Glomerular visceral epithelial cell (primary cell): ENCODE measurements around the gene UBASH3B.
"Not testable (repeated sequence)": the region's sequence is repeated elsewhere in the genome, so short reads cannot be mapped to it uniquely, and the experiment has no call there.

Experiments
- DNase-seq: peaks from one replicate; pipeline ENCODE4 v3.0.0-alpha.2; 2016; ENCODE audit errors: extremely low spot score

UBASH3B gene, protein sequence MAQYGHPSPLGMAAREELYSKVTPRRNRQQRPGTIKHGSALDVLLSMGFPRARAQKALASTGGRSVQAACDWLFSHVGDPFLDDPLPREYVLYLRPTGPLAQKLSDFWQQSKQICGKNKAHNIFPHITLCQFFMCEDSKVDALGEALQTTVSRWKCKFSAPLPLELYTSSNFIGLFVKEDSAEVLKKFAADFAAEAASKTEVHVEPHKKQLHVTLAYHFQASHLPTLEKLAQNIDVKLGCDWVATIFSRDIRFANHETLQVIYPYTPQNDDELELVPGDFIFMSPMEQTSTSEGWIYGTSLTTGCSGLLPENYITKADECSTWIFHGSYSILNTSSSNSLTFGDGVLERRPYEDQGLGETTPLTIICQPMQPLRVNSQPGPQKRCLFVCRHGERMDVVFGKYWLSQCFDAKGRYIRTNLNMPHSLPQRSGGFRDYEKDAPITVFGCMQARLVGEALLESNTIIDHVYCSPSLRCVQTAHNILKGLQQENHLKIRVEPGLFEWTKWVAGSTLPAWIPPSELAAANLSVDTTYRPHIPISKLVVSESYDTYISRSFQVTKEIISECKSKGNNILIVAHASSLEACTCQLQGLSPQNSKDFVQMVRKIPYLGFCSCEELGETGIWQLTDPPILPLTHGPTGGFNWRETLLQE

DNA sequence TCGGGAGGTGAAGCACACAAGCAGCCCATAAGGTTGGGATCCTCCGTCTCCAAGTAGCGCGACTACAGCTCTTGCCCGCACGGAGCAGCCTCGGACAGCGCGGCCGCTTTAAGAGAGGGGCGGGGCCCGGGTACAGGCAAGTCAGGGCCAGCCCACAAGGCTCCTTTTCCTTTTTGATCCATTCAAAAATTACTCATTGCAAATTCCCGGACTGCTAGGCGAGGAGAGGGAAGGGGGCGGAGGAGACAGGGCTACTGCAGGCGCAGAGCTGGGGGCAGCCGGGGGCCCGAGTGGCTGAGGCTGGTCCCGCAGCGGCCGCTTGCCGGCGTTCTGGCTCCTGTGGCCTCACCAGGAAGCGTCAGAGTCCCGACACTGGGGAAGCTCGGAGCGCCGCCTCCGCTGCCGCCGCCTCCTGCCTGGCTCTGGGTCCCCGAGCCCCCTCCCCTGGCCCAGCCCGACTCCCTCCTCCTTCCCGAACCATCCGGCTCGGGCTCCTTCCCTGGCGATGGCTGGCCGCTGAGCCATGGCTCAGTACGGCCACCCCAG lies at the start of gene UBASH3B:
TSS of gene UBASH3B (plus strand) at position 196 of the 546 bp plus-strand sequence. CDS start at position 524, 328 bp downstream.
- DNase-seq: peak; percentile 89

DNA sequence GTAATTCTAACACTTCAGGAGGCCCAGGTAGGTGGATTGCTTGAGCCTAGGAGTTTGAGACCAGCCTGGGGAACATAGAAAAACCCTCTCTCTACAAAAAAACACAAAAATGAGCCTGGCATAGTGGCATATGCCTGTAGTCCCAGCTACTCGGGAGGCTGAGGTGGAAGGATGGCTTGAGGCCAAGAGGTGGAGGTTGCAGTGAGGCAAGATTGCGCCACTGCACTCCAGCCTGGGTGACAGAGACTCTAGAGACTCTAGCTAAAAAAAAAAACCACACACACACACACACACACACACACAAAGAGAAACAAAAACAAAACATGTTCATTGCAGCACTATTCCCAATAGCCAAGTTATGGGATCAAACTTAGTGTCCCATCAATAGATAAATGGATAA lies 48.4 kb upstream of the UBASH3B start:
- DNase-seq: not testable (repeated sequence)

GRCh38 chr11:122612123-122612824 lies 43.2 kb upstream of the UBASH3B start:
- DNase-seq: no peak

DNA sequence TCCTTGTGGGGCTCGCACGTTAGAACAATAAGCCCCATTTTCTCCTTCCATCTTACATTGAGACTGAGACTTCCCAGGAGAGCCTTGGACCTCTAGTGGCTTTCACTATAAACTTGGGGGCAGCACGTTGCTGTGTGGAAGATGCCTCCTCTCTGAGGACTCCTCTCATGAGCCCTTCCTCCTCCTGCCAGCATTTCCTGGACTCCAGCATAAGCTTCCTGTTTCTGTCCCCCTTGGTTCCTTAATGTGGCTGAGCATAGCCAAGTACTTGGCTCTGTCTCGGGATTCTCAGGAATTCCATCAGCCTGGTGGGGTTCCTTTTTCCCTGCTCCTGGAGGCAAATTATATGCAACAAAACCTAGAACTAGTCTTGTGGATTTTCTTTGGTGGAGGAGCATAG lies 38.8 kb upstream of the UBASH3B start:
- no peak for DNase-seq

DNA sequence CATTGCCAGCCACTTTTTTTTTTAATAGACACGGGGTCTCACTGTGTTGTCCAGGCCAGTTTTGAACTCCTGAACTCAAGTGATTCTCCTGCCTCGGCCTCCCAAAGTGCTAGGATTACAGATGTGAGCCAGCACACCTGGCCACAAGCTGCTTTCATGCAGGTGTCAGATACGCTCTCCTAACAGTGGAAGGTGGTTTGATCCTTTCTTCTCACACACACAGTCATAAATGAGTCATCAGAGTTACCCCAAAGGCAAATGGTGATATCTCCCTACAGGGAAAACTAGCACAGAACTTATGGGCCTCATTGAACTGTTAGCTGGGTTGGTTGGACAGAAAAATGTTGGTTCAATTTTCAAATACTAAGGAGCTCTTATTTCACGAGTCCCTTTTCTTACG lies 38.2 kb upstream of the UBASH3B start:
- no peak for DNase-seq

DNA sequence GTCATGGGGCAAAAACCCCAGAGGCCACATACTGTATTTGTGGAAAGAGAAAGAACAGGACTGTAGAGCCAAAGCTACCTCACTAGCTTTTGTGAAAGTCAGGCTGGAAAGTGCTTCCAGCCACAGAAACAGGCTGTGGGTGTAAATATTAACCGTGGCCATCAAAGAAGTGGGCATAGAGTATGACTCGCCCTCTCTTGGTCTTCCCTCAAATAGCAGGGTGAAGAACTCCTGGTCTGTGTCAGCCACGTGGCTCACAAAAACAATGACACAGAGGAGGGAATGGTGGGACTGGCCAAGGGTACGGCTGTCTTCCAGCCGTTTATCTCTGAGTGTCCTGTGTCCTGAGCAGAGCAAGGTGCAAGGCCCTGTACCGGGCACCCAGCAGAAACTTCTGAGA lies 37.6 kb upstream of the UBASH3B start:
- DNase-seq: peak; percentile 27

- DNase-seq: no peak
Measured at GRCh38 chr11:122618927-122619326, 36.6 kb upstream of the UBASH3B start.

DNA sequence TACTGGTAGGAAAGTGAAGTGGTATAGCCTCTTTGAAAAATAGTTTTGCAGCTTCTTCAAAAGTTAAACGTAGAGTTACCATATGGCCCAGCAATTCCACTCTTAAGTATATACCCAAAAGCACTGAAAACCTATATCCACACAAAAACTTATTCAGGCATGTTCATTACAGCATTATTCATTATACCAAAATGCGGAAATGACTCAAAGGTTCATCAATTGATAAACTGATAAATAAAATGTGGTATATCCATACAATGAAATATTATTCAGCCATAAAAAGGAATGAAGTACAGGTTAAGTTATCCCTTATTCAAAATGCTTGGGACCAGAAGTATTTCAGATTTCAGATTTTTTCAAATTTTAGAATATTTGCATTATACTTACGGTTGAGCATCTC lies 35.8 kb upstream of the UBASH3B start:
- DNase-seq: no peak

DNA sequence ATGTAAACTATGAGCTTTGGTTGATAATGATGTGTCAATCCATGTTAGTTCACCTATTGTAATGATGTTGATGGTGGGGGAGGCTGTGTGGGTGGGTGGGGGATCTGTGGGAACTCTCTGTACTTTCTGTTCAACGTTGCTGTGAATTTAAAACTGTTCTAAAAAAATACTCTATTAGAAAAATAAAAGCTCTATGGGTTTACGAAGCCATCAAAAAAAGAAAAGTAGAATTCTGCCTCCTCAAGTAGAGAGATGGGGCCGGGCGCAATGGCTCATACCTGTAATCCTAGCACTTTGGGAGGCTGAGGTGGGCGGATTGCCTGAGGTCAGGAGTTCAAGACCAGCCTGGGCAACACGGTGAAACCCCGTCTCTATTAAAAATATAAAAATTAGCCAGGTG lies 30.0 kb upstream of the UBASH3B start:
- not testable (repeated sequence) for DNase-seq

DNA sequence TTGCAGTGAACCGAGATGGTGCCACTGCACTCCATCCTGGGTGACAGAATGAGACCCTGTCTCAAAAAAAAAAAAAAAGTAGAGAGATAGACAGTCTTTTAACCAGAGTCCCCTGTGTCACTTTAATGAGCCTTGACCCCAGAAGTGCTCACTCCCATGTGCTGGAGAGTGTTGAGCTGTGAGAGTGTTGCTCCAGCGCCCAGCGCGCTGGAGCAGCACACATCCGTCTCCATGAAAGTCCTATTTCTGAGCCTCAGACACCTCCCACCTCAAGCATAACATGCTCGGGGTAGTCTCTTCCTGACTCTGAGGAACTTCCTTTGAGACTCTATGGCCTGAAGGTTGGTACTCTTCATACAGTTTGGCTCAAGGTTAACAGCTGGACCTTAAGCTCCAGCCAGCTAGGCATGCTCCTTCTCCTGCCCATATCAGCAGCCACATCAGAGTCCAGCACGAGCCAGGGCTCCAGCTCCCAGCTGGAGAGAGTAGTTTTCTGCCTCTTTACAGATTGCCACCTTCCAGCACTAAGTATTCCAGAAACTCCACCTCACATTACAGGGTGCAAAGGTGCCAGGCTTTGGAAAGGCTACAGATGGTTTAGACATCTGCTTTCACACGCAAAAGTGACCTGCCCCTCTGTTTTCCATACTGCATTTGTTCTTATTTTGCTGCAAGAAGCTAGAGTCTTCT lies 29.4 kb upstream of the UBASH3B start:
- no peak for DNase-seq

DNA sequence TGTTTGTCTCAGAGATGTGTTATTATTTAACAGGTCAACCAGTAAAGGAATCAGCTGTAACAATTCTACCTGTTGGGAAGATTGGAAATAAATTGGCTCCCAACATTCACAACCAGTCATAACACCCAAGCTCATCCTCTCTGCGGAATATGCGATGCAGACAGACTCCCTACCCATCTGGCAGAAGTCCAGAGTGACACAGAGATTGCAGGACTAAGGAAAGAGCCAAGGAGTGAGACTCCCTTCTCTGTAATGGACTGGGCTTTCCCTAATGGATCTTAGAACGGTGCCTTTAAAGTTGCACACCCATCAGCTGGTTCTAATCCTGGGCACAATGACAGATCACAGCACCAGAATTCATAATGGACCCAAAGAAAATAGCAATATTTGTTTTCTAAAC lies 27.8 kb upstream of the UBASH3B start:
- no peak for DNase-seq

GRCh38 chr11:122628810-122629555 lies 26.5 kb upstream of the UBASH3B start:
- DNase-seq: peak; percentile 70

DNA sequence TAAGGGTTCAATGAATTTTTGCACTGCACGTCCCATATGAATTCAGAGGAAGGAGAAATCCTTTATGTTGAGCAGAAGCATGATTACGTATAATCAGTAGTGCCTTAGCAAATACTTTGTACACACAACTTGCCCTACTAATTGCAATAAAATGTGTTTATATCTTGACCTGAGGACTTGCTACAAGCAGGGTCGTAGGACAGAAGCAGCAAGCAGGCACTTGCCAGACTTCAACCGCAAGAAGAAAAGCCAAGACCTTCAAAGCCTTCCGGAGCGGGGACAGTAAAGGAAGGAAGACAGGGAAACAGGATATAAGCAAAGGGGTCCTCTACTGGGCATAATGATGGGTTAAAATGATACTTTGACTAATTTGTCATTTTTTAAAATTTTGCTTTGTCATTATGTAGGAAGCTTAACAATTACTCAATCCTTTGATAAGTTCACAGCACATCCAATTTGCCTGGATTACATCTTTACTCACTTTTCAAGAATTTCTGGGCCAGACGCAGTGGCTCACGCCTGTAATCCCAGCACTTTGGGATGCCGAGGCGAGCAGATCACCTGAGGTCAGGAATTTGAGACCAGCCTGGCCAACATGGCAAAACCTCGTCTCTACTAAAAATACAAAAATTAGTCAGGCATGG lies 23.2 kb upstream of the UBASH3B start:
- no peak for DNase-seq

DNA sequence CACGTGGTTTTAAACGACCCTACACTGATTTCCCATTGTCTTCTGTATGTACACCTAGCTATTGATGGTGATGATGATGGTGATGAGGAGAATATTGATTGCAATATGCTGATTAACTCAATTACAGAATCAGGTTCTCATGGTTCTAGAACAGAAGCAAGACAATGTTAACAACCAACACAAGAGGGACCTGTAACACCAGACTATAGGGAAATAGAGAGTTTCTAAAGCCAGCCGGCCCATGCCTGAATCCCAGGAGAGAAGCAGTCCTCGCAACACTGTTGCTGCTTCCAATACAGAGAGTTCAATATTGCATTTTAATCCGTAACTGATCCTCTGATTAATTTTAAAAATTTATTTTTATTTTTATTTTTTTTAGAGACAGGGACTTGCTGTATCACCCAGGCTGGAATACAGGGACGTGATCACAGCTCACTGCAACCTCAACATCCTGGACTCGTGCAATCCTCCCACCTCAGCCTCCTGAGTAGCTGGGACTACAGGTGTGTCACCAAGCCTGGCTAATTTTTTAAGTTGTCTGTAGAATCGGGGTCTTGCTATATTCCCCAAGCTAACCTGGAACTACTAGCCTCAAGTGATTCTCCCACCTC lies 22.2 kb upstream of the UBASH3B start:
- peak; percentile 53 for DNase-seq

DNA sequence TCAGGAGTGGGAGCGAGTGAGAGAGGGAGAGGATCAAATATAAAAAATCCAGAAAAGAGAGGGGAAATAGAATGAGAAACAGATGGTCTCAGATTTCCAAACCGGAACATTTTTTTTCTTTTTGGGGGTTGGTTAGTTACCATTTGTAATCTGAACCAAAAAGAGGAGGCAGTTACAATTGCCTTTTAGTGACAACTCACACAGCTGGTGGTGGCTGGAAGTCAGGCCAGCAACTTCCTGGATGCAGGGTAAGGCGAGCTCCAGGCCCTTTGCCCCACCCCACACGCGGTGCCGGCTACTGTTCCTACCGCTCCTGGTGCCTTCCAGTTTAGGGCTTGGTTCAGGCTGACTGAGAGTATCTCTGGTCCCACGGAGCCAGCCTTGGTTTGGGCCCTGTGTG lies 21.0 kb upstream of the UBASH3B start:
- DNase-seq: no peak

DNA sequence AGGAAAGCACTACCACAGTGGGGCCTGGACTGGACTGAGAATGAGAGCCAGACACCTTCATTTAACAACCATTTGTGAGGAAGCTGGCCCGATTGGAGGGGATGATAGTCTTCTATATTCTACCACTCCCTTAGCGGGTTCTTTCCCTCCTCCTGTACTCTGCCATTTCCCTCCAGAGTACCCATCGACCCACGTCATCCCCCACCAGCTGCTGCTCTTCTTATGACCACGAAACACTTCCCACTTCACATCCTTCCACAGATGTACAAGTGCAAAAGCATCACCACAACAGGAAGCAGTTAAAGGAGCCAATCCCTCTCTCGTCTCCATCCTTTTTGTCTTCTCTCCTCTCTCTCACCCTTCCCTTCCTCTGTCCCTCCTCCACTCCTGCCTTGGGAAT lies 18.0 kb upstream of the UBASH3B start:
- no peak for DNase-seq

DNA sequence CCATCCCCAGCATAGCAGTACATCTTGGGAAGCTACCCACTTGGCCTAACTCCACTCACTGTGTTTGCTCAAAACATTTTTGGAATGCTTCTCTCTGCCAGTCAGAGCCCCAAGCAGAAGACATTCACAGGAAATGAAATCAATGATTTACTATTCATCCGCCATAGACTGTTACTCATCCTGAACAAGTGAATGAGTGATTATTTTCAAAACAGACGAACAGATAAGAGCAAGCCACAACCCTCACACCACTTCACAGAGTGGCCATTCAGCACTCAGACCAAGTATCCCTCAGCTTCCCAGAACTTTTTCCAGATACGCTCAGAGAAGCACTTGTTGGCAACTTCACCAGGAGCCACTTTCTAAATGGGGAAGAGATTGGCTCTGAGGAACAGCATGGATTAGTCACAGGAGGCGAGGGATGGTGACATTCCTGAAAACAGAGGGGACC lies 13.0 kb upstream of the UBASH3B start:
- DNase-seq: peak; percentile 94

DNA sequence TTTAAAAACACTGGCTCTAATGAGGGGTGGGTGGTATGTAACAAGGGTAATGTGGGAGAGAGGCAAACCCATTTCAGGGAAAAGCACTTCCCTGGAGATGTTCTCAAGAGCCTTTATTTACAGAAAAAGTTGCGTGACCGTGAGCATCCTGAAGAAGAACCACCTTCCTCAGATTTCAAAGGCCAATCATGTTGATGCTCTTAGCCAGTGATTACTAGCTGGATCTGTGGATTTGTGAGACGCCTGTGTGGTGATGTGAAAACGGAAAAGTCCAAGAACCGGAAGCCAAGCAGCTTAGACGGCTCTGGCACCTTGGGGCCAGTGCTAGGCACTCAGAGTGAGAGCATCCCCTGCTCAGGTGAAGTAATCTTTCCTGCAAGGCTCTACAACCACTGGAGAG lies 12.6 kb upstream of the UBASH3B start:
- DNase-seq: peak; percentile 62

- DNase-seq: peak; percentile 46
Measured at GRCh38 chr11:122645847-122646246, 9.7 kb upstream of the UBASH3B start.
